B cell (primary cell): ENCODE results near the gene IFT43. TPM values are rescaled to one million over a fixed set of nuclear protein-coding genes. Genes with fewer than 3 reads are reported as not detected.

ENCODE experiments used
- ATAC-seq: fragments of 200-7000 bp; cut with Tn5 transposase; one replicate; pipeline ENCODE4 v1.10.0; 2021; ENCODE audit warnings: low read depth, mild to moderate bottlenecking, moderate number of reproducible peaks, moderate library complexity
- CTCF ChIA-PET: fragments of 350-600 bp; sonication (Branson Sonifier 250); formaldehyde crosslinking; loops from one replicate; lab custom pipeline; 2021; ENCODE audit warnings: antibody characterized with exemption, inconsistent platforms; lab: Charles Lee
- POLR2A ChIA-PET: fragments of 350-600 bp; sonication (Branson Sonifier 250); formaldehyde crosslinking; loops from one replicate; lab custom pipeline; 2021; ENCODE audit warnings: antibody characterized with exemption; lab: Charles Lee
- DNase-seq: peaks from one replicate; pipeline ENCODE4 v3.0.0; 2013
- H2AFZ ChIP-seq: 2 replicates; pipeline ENCODE4 v1.6.1; 2012; ENCODE audit warnings: mild to moderate bottlenecking, low read depth, low read length; ENCODE audit not compliant: insufficient read depth, poor library complexity, severe bottlenecking
- H3K27ac ChIP-seq, 2 donors: 1 replicate in 1 of 2; 2 replicates in 1 of 2; pipeline ENCODE4 v1.5.1; 2012 to 2013; ENCODE audit warnings: low read length in 2 of 2, mild to moderate bottlenecking in 2 of 2, moderate library complexity in 1 of 2
- H3K27me3 ChIP-seq, 4 experiments: fragments of 200-600 bp in 1 of 4; sonication (generic) in 1 of 4; replicated peaks in 1 of 4; 1 replicate in 2 of 4; 2 replicates in 2 of 4; pipeline versions ENCODE4 v1.6.1 to v1.7.0; 2013 to 2016; ENCODE audit warnings: low read length in 3 of 4, mild to moderate bottlenecking in 2 of 4, mixed read lengths in 1 of 4, moderate library complexity in 1 of 4; ENCODE audit not compliant: insufficient read depth in 4 of 4, control insufficient read depth in 3 of 4; ENCODE audit errors: control extremely low read depth in 1 of 4
- H3K36me3 ChIP-seq, 2 experiments: replicated peaks in 1 of 2; 1 replicate in 1 of 2; 2 replicates in 1 of 2; pipeline versions ENCODE4 v1.6.1 to v1.7.1; 2013; ENCODE audit warnings: low read length in 1 of 2; ENCODE audit not compliant: insufficient read depth in 2 of 2, control insufficient read depth in 1 of 2; ENCODE audit errors: control extremely low read depth in 1 of 2, extremely low read depth in 1 of 2
- H3K4me1 ChIP-seq, 2 donors: fragments of 200-600 bp in 1 of 2; sonication (generic) in 1 of 2; 1 replicate in 1 of 2; 2 replicates in 1 of 2; pipeline versions ENCODE4 v1.5.1 to v1.6.1; 2013 to 2017; ENCODE audit warnings: low read length in 2 of 2; ENCODE audit not compliant: control insufficient read depth in 2 of 2, insufficient read depth in 2 of 2
- H3K4me2 ChIP-seq: replicated peaks from 2 replicates; pipeline ENCODE3; 2012; ENCODE audit warnings: mild to moderate bottlenecking, low read depth, low read length; ENCODE audit not compliant: poor library complexity, severe bottlenecking
- H3K4me3 ChIP-seq, 5 experiments: fragments of 200-600 bp in 1 of 5; sonication (generic) in 1 of 5; 1 replicate in 3 of 5; 2 replicates in 2 of 5; pipeline versions ENCODE4 v1.5.1 to v1.7.0; 2011 to 2016; ENCODE audit warnings: low read length in 4 of 5, mild to moderate bottlenecking in 4 of 5, low read depth in 2 of 5, control low read depth in 1 of 5, moderate library complexity in 1 of 5; ENCODE audit not compliant: insufficient read depth in 1 of 5; ENCODE audit errors: control extremely low read depth in 1 of 5, extremely low read depth in 1 of 5
- H3K79me2 ChIP-seq: fragments of 200-600 bp; sonication (generic); one replicate; pipeline ENCODE4 v1.6.0; 2016; ENCODE audit warnings: low read length; ENCODE audit not compliant: control insufficient read depth, insufficient read depth
- H3K9ac ChIP-seq: fragments of 200-600 bp; sonication (generic); 2 replicates; pipeline ENCODE4 v1.6.1; 2017; ENCODE audit warnings: mild to moderate bottlenecking, low read length, moderate library complexity
- H3K9me3 ChIP-seq, 3 donors: one replicate each; pipeline versions ENCODE4 v1.6.1 to v1.7.1; 2013; ENCODE audit warnings: low read length in 2 of 3; ENCODE audit not compliant: control insufficient read depth in 2 of 3, insufficient read depth in 1 of 3; ENCODE audit errors: control extremely low read depth in 1 of 3
- H4K20me1 ChIP-seq: 2 replicates; pipeline ENCODE4 v1.6.0; 2012; ENCODE audit warnings: mild to moderate bottlenecking, low read length; ENCODE audit not compliant: insufficient read depth, control insufficient read depth, poor library complexity, severe bottlenecking
- H3K27ac Mint-ChIP-seq: one replicate; pipeline ENCODE4 v1.8.0; 2021; ENCODE audit warnings: mixed read lengths
- H3K27me3 Mint-ChIP-seq: one replicate; pipeline ENCODE4 v1.8.0; 2021; ENCODE audit warnings: mixed read lengths
- H3K4me1 Mint-ChIP-seq: one replicate; pipeline ENCODE4 v1.8.0; 2021; ENCODE audit warnings: mixed read lengths
- H3K4me3 Mint-ChIP-seq: one replicate; pipeline ENCODE4 v1.8.0; 2021; ENCODE audit warnings: mixed read lengths
- H3K9me3 Mint-ChIP-seq: one replicate; pipeline ENCODE4 v1.8.0; 2022; ENCODE audit warnings: mixed read lengths; ENCODE audit not compliant: insufficient read depth
- EZH2 ChIP-seq: IDR thresholded peaks from 2 replicates; pipeline ENCODE4 v1.6.1; 2012; ENCODE audit warnings: borderline replicate concordance, low read depth, mild to moderate bottlenecking, moderate library complexity, low read length; ENCODE audit not compliant: insufficient read depth, poor library complexity, severe bottlenecking
- WGBS: methylation state at CpG from one replicate; pipeline ENCODE4 v1.1.5; 2013; ENCODE audit warnings: missing lambda C conversion rate; ENCODE audit not compliant: insufficient coverage; 5-methylcytosine and 5-hydroxymethylcytosine counted together
- intact Hi-C: fragments of 100-400 bp; cut with micrococcal nuclease; formaldehyde crosslinking; loops from one replicate; pipeline ENCODE4 v1.10.0; 2022
- polyA plus RNA-seq: library from polyadenylated mRNA; depleted of rRNA; stranded (reverse); fragments of >200 nt; gene quantifications from 2 replicates; pipeline ENCODE4 v1.2.3, GENCODE V29; 2012
- total RNA-seq, 2 donors: library from RNA; stranded (reverse); fragments of 120-200 nt in 1 of 2; gene quantifications; 1 replicate in 1 of 2; 2 replicates in 1 of 2; pipeline versions ENCODE4 v1.2.3 to v1.2.4, GENCODE V29; 2013 to 2022
- TF ChIP-seq, protein P1 (sequence below): fragments of 200-600 bp; IDR thresholded peaks from one replicate; pipeline ENCODE4 v1.8.0; 2022; ENCODE audit warnings: antibody characterized with exemption, mild to moderate bottlenecking

IFT43 gene
- total and polyA plus RNA-seq, 2 donors (not counting 1 experiment from before 2014, with no cell fraction given): 14.7 to 21.5 TPM

- DNase-seq: no peak
- 100% methylated on average over 1 of the region's 4 CpGs for WGBS
- H2AFZ ChIP-seq: no peak overlapping the region
- H3K9me3 ChIP-seq: no peaks in the 10 kb centered on the region
- no peak for TF ChIP-seq EZH2
- TF ChIP-seq, protein P1, sequence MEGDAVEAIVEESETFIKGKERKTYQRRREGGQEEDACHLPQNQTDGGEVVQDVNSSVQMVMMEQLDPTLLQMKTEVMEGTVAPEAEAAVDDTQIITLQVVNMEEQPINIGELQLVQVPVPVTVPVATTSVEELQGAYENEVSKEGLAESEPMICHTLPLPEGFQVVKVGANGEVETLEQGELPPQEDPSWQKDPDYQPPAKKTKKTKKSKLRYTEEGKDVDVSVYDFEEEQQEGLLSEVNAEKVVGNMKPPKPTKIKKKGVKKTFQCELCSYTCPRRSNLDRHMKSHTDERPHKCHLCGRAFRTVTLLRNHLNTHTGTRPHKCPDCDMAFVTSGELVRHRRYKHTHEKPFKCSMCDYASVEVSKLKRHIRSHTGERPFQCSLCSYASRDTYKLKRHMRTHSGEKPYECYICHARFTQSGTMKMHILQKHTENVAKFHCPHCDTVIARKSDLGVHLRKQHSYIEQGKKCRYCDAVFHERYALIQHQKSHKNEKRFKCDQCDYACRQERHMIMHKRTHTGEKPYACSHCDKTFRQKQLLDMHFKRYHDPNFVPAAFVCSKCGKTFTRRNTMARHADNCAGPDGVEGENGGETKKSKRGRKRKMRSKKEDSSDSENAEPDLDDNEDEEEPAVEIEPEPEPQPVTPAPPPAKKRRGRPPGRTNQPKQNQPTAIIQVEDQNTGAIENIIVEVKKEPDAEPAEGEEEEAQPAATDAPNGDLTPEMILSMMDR: no peak
- H3K36me3 ChIP-seq: peaks cover 0 to 9% of the 10 kb centered on the region in 2 experiments
- intact Hi-C loops: no loop called here
- Mint-ChIP-seq H3K27ac (no peak overlapping the region), H3K4me3 (no peak overlapping the region), H3K4me1 (peaks cover 7% of the 10 kb centered on the region), H3K27me3 (no peaks in the 10 kb centered on the region), H3K9me3 (no peaks in the 10 kb centered on the region)
- H3K27ac ChIP-seq: no peak overlapping the region
- ATAC-seq: no peak
- no peak overlapping the region for H3K4me3 ChIP-seq
- peaks cover 0 to 3% of the 10 kb centered on the region in 2 donors for H3K4me1 ChIP-seq
- CTCF ChIA-PET: no interaction called here
- H3K79me2 ChIP-seq: no peaks in the 10 kb centered on the region
- POLR2A ChIA-PET: no interaction called here
- H3K27me3 ChIP-seq: no peaks in the 10 kb centered on the region
- no peak overlapping the region for H3K4me2 ChIP-seq
- no peaks in the 10 kb centered on the region for H4K20me1 ChIP-seq
- no peak overlapping the region for H3K9ac ChIP-seq
These were observed 6.2 kb downstream of the IFT43 start for GRCh38 chr14:75991753-75992152.

- no peak overlapping the region for H3K4me3 Mint-ChIP-seq
- H3K27ac ChIP-seq: no peak overlapping the region
- H2AFZ ChIP-seq: no peak overlapping the region
- H3K4me1 ChIP-seq: peaks cover 0 to 3% of the 10 kb centered on the region in 2 donors
- intact Hi-C loops: no loop called here
- no peaks in the 10 kb centered on the region for H3K9me3 ChIP-seq
- peaks cover 0 to 19% of the 10 kb centered on the region in 2 experiments for H3K36me3 ChIP-seq
- no peaks in the 10 kb centered on the region for H4K20me1 ChIP-seq
- H3K9ac ChIP-seq: no peak overlapping the region
- peaks cover 6% of the 10 kb centered on the region for H3K4me1 Mint-ChIP-seq
- POLR2A ChIA-PET: interaction anchor here (0.6 kb wide), 1 partner anchor 659 kb away, joined by 3 read pairs; no protein-coding TSS in a partner anchor
- no peak for TF ChIP-seq EZH2
- TF ChIP-seq, protein P1: no peak
- no peaks in the 10 kb centered on the region for H3K27me3 ChIP-seq
- ATAC-seq (no peak), DNase-seq (no peak)
- H3K9me3 Mint-ChIP-seq: no peaks in the 10 kb centered on the region
- no peak overlapping the region for H3K4me3 ChIP-seq
- WGBS: no CpG with 5 or more reads among the region's 1 CpG
- CTCF ChIA-PET: no interaction called here
- no peak overlapping the region for H3K27ac Mint-ChIP-seq
- H3K27me3 Mint-ChIP-seq: no peaks in the 10 kb centered on the region
- no peaks in the 10 kb centered on the region for H3K79me2 ChIP-seq
- H3K4me2 ChIP-seq: no peak overlapping the region
These were observed 8.0 kb downstream of the IFT43 start for GRCh38 chr14:75993567-75994041.
